Measurements from ENCODE around the gene C19orf25.

Gene C19orf25

DNA sequence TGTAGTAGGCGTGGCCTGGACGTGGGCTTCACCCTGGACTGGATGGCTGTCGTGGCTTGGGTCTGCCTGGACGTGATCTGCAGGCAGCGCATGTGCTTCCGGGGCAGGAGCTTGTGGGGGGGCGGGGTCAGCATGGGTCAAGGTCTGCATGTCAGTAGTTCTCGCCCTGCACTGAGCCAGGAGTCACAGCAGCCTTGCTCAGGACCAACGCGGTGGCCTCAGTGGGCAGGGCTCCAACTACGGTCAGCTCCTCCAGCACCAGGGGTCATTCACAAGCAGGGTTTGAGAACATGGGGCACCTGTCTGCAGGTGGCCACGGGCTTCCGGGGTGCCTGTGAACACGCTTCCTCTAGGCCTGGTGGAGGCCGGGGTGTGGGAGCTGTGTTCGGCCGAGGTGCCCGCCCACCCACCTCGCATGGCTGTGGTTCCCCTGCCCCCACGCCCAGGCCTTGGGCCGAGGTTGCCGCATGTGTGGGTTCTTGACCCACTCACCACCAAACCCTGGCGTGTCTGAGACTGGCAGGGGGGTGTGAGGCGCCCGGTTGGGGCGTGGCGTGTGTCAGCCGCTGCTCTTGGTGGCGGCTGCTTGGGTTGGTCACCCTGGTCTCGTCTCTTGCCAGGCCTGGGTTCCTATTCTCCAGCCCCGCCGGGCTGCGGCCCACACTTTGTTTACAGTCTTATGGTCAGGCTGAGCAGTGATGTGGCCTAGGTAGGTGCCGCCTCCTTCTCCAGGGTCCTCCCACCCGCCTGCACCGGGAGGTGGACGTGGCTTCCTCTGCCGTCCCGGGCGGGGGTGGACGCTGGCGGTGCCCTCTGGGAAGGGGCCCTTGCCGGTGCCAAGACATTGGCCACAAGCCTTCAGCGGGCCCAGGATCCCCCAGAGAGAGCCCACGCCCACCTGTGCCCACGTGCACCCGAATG, 45.6 kb downstream of the C19orf25 start:
- no peak for DNase-seq (ENCODE audit: low read depth in 2 of 2)

DNA sequence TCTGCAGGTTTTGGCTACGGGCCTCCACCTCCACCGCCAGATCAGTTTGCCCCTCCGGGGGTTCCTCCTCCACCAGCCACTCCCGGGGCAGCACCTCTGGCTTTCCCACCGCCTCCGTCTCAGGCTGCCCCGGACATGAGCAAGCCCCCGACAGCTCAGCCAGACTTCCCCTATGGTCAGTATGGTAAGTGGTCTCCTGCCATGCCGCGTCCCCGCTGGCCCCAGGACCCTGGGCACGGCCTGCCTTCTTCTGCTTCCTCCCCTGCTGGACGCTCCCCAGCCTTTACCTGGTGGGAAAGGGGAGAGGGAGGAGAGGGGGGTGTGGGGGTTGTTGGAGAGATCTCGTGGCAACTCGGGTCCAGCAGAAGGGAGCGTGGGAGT, 46.5 kb downstream of the C19orf25 start:
- no peak for DNase-seq (ENCODE audit: low read depth in 2 of 2)

DNA sequence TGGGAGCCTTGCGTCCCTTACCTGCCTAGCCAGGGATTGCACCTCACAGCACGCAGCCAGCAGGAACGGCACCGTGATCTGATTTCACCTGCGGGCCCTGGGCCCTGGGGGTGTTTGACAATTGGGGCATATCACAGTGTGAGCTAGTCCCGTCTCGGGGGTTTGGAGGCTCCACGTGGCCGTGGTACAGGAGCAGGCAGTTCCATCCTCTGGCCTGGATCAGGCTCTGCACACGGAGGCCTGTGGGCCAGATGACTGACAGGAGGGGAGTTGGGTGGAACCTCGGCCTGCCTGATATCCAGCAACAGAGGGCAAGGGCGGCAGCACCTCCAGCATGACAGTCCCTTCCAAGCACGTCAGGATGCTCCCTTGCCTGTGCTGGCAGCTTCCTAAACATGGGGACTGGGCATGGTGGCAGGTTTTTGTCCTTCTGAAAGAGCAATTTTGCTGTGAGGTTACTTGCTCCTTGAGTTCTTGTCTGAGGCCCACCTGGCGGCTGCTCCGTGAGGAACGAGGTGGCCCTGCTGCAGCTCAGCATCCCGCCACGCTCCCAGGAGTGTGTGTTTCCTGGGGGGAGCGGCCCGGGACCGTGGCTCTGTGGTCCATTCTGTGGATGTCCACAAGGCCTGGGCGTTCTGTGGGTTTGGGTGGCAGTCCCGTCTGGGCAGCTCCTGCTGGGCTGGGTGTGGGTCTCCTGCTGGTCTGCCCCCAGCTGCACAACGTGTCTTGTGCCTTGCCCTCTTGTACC, 47.1 kb downstream of the C19orf25 start:
- DNase-seq (ENCODE audit: low read depth in 2 of 2): no peak

DNA sequence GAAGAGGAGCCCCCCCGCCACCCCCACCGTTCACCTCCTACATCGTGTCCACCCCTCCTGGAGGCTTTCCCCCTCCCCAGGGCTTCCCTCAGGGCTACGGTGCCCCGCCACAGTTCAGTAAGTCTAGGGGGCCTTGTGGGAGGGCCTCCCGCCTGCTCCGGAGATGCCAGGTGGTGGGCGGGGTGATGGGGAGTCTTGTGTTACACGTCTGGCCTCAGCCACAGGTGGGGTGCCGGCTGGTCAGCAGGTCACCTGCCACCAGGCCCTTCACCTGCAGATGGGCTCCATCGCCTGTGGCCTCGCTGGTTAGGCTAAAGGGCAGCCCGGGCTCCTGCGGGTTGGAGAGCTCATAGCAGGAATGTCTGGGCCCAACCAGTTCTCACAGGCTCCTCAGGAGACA, 48.8 kb downstream of the C19orf25 start:
- no peak for DNase-seq (ENCODE audit: low read depth in 2 of 2)

DNA sequence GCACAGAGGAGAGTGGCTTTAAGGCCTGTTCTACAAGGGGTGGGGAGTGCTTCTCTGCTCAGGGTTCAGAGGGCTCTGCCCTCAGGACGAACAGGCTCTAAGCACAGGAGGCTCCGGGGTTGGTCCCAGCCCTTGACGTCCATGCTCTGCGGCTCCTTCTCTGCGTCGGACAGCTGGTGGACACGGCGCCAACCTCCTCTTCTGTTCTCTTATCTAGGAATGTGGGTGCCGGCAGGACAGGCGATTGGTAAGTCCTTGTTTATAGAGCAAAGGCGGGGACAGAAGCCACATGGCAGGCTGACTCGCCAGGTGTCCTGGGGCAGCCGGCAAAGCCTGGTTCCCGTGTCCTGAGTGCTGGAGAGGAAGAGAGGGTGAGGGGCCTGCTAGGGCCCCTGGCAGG, 49.3 kb downstream of the C19orf25 start:
- no peak for DNase-seq (ENCODE audit: low read depth in 2 of 2)

DNA sequence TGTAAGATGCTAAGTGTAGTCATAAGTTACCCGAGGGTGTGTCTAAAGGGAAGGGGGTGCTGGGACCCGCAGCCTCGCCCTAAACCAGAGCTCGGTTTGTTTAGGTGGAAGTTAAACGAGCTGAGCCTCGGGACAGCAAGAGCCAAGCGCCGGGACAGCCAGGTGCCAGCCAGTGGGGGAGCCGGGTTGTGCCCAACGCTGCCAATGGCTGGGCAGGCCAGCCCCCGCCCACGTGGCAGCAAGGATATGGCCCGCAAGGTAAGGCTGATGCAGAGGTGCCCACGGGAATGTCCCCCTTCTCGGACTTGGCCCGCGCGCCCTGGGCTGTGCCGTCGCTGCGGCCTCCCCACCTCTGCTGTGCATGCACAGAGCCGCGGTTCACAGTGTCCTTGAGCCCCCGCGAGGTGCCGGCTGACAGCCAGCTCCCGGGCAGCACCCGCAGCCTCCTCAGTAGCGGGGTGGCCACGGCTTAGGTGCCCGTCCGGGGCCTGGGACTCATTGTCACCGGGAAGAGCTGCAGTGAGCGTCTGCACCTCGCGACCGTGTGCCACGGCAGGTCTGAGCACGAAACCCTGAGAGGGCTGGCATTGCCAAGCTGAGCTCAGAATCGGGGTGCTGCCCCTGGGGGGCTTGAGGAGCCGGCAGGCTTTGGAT, 50.1 kb downstream of the C19orf25 start:
- DNase-seq (ENCODE audit: low read depth in 2 of 2): no peak

DNA sequence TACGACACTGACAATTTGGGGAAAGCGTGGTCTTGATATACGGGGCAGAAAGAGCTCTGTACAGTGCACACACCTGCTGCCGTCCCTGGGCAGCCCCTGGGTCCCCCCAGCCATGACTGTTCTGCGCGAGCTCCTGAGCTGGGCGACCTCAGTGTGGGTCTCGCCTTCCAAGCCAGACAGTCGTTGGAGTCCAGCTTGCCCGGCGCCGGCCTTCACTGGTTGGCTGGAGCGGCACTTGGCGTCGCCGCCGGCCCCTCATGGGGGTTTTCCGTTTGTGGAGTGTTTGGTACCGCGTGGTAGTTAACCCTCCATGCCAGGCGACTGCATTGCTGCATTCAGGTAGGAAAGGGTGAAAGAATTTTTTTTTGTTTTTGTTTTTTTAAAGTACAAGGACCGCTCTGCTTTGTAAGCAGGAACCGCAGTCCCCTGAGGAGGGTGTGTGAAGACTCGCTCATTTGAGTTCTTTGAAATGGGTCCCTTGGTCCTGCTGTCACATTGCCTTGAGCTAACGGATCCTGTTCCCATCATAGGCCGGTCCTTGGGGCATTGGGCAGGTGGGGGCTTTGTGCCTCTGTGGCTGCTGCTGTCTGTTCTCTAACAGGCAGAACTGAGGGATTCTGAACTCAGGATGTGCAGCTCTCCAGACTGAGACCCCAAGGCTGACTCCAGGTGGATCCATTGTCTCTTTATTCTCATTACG, 51.6 kb downstream of the C19orf25 start:
- no peak for DNase-seq (ENCODE audit: low read depth in 2 of 2)

DNA sequence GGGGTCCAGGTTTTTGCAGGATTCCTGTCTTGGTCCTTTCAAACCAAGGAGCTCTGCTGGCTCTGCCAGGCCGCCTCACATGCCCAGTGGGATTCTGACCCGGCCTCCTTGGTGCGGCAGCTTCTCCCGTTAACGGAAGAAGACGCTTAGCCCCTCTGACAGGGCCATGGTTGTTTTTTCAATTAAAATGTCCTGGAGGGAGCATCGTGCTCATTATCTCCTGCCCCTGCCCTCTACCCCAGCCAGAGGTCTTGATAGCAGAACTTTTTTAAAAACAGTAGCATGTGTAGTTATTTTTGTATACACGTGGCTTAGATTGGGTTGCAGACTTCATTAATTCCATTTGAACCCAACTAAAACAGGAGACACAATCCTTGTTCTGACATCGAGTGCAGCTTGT, 52.3 kb downstream of the C19orf25 start:
- DNase-seq (ENCODE audit: low read depth in 2 of 2): no peak

DNA sequence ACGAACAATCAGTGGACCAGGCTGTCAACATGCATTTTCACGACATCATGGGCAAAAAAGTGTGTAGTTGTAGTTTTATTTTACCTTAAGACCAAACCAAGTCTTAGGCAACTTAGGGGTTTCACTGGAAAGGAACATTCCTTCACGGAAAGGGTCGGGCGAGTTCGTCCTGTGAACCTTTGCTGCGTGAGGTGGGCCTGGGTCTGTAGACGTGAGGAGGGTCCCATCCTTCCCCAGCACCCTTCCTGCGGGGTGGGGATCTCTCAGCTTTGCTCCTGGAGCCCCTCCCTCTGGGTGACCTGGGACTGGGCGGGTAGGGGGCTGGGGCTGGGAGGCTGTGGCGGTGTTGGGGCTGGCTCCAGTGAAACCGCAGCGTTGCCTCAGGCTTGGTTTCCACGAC, 53.1 kb downstream of the C19orf25 start:
- no peak for DNase-seq (ENCODE audit: low read depth in 2 of 2)

DNA sequence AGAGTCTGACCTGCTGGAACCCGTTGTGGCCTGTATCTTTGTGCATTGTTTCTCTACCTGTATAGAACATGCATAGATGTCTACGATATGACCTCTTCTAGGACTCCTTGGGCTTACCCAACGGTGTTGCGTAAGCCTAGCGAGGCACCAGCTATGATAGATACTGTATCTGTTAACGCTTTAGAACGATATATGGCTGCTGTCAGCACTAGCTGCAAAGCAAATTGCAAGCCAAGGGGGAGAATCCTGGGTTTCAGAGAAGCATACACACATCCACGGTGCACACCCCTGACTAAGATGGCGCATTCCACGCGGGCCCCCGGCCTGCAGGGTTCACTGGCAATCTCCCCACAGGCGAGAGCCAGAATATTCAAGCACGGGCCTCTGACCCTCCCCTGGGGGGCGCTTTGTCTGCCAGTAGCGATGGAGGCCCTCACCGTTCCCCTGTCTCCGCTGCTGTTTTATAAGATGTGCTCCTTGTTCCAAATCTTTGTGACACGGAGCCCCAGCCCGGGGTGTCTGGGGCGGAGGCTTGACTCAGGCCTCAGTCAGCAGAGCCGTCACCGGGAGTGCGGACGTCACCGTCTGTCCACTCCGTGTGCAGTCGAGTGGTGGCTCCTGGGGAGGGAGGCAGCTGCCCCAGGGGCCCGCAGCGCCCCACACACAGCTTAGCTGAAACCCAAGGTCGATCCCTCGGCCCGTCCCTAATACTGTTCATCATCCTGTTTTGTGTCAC, 53.7 kb downstream of the C19orf25 start:
- DNase-seq (ENCODE audit: low read depth in 2 of 2): no peak

DNA sequence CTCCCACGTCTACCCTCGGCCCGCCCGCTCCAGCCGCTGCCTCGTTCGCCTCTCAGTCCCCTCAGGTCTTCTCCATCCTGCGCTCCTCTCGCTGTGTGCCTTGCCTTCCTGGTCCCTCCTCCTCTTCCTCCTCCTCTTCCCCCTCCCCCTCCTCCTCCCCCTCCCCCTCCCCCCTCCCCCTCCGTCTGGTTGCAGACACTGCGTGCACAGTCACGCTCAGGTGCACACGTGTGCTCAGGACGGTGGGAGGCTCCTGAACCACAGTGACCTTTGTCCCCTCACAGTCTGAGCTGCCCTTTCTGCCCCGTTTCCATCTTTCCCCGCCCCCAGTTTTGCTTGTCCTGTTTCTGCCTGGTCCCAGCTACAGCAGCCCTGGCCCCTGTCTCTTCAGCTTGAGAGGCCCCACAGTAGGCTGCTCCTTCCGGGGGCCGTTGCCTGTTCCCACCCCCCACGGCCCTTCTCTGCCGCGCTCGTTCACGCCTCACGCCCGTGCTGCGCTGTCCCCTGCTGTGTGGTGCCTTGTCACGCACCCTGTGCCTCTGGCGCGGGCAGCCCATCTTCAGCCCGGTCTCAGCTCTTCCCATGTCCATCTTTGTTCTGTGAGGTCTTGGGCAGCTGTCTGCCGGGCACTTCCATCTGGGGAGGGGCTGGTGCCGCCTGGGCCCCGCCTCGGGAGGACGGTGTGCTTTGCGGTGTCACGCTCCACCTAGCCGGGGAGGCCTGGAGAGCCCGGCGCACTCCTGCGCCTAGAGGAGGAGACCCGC, 54.6 kb downstream of the C19orf25 start:
- DNase-seq (ENCODE audit: low read depth in 2 of 2): no peak

DNA sequence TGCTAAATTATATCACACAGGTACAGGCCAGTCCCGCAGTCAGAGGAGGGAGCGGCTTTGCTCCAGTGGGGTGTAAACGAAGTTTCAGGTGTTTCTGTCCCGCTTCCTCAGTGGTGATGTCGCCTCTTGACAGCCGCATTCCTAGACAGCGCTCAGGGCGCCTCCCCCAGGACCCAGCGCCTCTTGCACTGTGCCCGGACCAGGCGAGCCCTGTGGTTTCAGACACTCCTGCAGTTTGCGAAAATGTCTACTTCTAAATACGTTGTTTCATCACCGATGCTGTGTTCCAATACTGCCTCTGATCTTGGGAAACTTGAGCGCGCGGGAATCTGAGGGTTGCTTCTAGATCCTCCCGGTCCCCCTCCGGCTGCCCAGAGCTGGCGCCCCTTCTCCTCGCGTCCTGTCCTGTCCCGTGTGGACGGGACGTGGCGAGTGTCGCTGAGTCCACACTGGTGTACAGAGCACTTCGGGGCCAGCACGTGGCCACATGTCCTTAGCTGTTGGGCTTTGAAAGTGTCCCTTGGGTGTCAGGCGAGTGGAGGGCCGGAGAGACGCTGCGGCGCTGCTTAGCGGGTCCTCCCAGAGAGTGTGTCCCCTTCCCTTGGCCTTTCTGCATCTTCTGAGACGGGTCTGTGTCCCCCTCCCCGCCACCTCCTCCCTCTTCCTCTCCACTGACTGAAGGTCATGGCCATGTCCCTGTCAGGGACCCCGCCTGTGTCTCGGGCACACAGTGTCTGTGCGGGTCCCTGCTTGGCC, 55.4 kb downstream of the C19orf25 start:
- DNase-seq (ENCODE audit: low read depth in 2 of 2): no peak

Data from fibroblast of skin of left biceps (primary cell).